HepG2 (cell line): ENCODE results near the gene TRIM27. TPM values are rescaled to one million over a fixed set of nuclear protein-coding genes. Genes with fewer than 3 reads are reported as not detected.

Experiments used
- CBX1 ChIP-seq: IDR thresholded peaks from one replicate; pipeline ENCODE4 v1.6.1; 2016; ENCODE audit warnings: antibody characterized with exemption, low read depth
- EZH2 ChIP-seq: conservative IDR thresholded peaks from 2 replicates; pipeline ENCODE4 v1.6.1; 2012; ENCODE audit warnings: mild to moderate bottlenecking, low read depth, low read length, moderate library complexity
- FOXJ3 ChIP-seq: sonication (generic); formaldehyde crosslinking; IDR thresholded peaks from 2 replicates; pipeline ENCODE4 v1.4.0; 2020; ENCODE audit warnings: missing genetic modification reagents, mild to moderate bottlenecking, borderline replicate concordance
- FOXO1 ChIP-seq: sonication (generic); formaldehyde crosslinking; IDR thresholded peaks from 2 replicates; pipeline ENCODE4 v1.4.0; 2020; ENCODE audit warnings: missing genetic modification reagents
- GABPA ChIP-seq, 2 experiments: IDR thresholded peaks; 2 replicates each; pipeline ENCODE4 v1.6.1; 2011 to 2016; ENCODE audit warnings: low read depth in 2 of 2, low read length in 1 of 2, missing biosample characterization in 1 of 2, missing genetic modification characterization in 1 of 2
- KAT7 ChIP-seq: IDR thresholded peaks from 2 replicates; pipeline ENCODE4 v1.6.1; 2018; ENCODE audit warnings: borderline replicate concordance, missing compliant biosample characterization
- NFYB ChIP-seq: sonication (generic); formaldehyde crosslinking; IDR thresholded peaks from 2 replicates; pipeline ENCODE4 v1.4.0; 2020; ENCODE audit warnings: missing genetic modification reagents
- NFYC ChIP-seq: IDR thresholded peaks from 2 replicates; pipeline ENCODE4 v1.6.1; 2016; ENCODE audit warnings: missing genetic modification reagents, missing compliant biosample characterization
- PTBP1 ChIP-seq: fragments of 200-400 bp; formaldehyde crosslinking; IDR thresholded peaks from 2 replicates; pipeline ENCODE4 v1.6.1; 2018; ENCODE audit warnings: low read length, low read depth; ENCODE audit not compliant: poor library complexity, severe bottlenecking
- RCOR2 ChIP-seq: IDR thresholded peaks from 2 replicates; pipeline ENCODE4 v1.6.1; 2016; ENCODE audit warnings: missing biosample characterization, missing genetic modification reagents
- RXRA ChIP-seq: sonication (generic); formaldehyde crosslinking; IDR thresholded peaks from 2 replicates; pipeline ENCODE4 v1.5.1; 2020; ENCODE audit warnings: missing genetic modification reagents
- SPEN ChIP-seq: sonication (generic); formaldehyde crosslinking; IDR thresholded peaks from 2 replicates; pipeline ENCODE4 v1.5.1; 2020; ENCODE audit warnings: low read depth, mild to moderate bottlenecking, missing genetic modification reagents
- THAP11 ChIP-seq: IDR thresholded peaks from 2 replicates; pipeline ENCODE4 v1.6.1; 2016; ENCODE audit warnings: missing biosample characterization, missing genetic modification reagents
- ZFAT ChIP-seq: sonication (generic); formaldehyde crosslinking; conservative IDR thresholded peaks from 2 replicates; pipeline ENCODE4 v1.8.1; 2023; ENCODE audit warnings: missing genetic modification reagents, inconsistent platforms
- ZFP90 ChIP-seq: sonication (generic); formaldehyde crosslinking; IDR thresholded peaks from 2 replicates; pipeline ENCODE4 v1.8.0; 2022; ENCODE audit warnings: missing genetic modification reagents, mild to moderate bottlenecking, inconsistent platforms, borderline replicate concordance
- ZNF20 ChIP-seq: sonication (generic); formaldehyde crosslinking; IDR thresholded peaks from 2 replicates; pipeline ENCODE4 v1.4.0; 2020; ENCODE audit warnings: mild to moderate bottlenecking, moderate library complexity, missing genetic modification reagents
- ZNF264 ChIP-seq: sonication (generic); formaldehyde crosslinking; IDR thresholded peaks from 2 replicates; pipeline ENCODE4 v1.4.0; 2020; ENCODE audit warnings: missing genetic modification reagents
- ZNF296 ChIP-seq: sonication (generic); formaldehyde crosslinking; conservative IDR thresholded peaks from 2 replicates; pipeline ENCODE4 v1.5.0; 2020; ENCODE audit warnings: mild to moderate bottlenecking, missing genetic modification reagents
- ZNF317 ChIP-seq: sonication (generic); formaldehyde crosslinking; IDR thresholded peaks from 2 replicates; pipeline ENCODE4 v1.5.0; 2020; ENCODE audit warnings: mild to moderate bottlenecking, missing genetic modification reagents
- ZNF333 ChIP-seq: sonication (generic); formaldehyde crosslinking; IDR thresholded peaks from 2 replicates; pipeline ENCODE4 v1.4.0; 2020; ENCODE audit warnings: mild to moderate bottlenecking, missing genetic modification reagents, borderline replicate concordance
- ZNF558 ChIP-seq: sonication (generic); formaldehyde crosslinking; IDR thresholded peaks from 2 replicates; pipeline ENCODE4 v1.9.0; 2022; ENCODE audit warnings: mild to moderate bottlenecking, missing genetic modification reagents, borderline replicate concordance
- ZNF75D ChIP-seq: sonication (generic); formaldehyde crosslinking; IDR thresholded peaks from 2 replicates; pipeline ENCODE4 v1.8.1; 2023; ENCODE audit warnings: missing genetic modification reagents, mild to moderate bottlenecking, borderline replicate concordance
- polyA plus RNA-seq, 8 experiments: library from polyadenylated mRNA; depleted of rRNA in 3 of 8; stranded (reverse) in 7 of 8; unstranded in 1 of 8; fragments of >200 nt; fragmentation: Illumina TruSeq in 4 of 8; extraction: Trizol in 4 of 8; gene quantifications; 2 replicates each; pipeline versions ENCODE4 v1.2.1 to v1.2.3, GENCODE V29; 2011 to 2016; ENCODE audit warnings: low read depth in 4 of 8, missing spikeins in 1 of 8, mixed read lengths in 1 of 8; ENCODE audit not compliant: insufficient read depth in 1 of 8
- total RNA-seq, 5 experiments: library from RNA; depleted of rRNA; stranded (reverse); fragments of >200 nt; fragmentation: Illumina TruSeq; extraction: Trizol; gene quantifications; 2 replicates each; pipeline ENCODE4 v1.2.3, GENCODE V29; 2016; ENCODE audit warnings: low read depth in 1 of 5
- TF ChIP-seq, protein P1 (sequence below): sonication (generic); formaldehyde crosslinking; IDR thresholded peaks from 2 replicates; pipeline ENCODE4 v1.4.0; 2020; ENCODE audit warnings: missing genetic modification reagents
- TF ChIP-seq, protein P2 (sequence below): sonication (generic); formaldehyde crosslinking; conservative IDR thresholded peaks from 2 replicates; pipeline ENCODE4 v1.4.0; 2020; ENCODE audit warnings: missing genetic modification reagents
- TF ChIP-seq, protein P3 (sequence below), 2 experiments: sonication (generic) in 1 of 2; formaldehyde crosslinking in 1 of 2; IDR thresholded peaks; 2 replicates each; pipeline versions ENCODE4 v1.5.1 to v1.6.1; 2011 to 2020; ENCODE audit warnings: borderline replicate concordance in 1 of 2, low read depth in 1 of 2, low read length in 1 of 2, mild to moderate bottlenecking in 1 of 2, missing genetic modification reagents in 1 of 2, moderate library complexity in 1 of 2

TRIM27 gene
- total and polyA plus RNA-seq, 2 of the 13 experiments (the other 11 are each of a cell fraction or from before 2014, with no cell fraction given), result 88.6 to 112 TPM

DNA sequence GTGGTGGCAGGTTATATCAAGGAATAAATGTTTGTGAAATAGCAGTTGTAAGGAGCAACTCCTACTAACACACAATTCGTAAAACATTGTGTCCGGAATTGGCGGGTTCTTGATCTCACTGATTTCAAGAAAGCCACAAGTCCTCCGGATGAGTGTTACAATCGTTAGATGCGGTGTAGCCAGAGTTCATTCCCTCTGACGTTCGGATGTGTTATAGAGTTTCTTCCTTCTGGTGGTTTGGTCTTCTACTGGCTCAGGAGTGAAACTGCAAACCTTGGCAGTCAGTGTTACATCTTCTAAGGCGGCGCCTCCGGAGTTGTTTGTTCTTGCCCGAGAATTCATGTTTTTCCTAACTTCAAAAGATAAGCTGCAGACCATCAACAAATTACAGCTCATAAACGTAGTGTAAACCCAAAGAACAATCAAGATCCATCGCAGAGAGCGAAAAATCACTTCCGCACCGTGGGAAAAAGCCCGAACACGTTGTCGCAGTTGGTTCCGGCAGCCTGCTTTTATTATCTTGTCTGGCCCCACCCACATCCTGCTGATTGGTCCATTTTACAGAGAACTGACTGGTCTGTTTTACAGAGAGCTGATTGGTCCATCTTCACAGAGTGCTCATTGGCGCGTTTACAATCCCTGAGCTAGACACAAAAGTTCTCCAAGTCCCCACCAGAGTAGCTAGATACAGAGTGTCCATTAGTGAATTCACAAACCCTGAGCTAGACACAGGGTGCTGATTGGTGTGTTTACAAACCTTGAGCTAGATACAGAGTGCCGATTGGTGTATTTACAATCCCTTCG lies 58.2 kb downstream of the TRIM27 start (continued):
- TF ChIP-seq, protein P1, sequence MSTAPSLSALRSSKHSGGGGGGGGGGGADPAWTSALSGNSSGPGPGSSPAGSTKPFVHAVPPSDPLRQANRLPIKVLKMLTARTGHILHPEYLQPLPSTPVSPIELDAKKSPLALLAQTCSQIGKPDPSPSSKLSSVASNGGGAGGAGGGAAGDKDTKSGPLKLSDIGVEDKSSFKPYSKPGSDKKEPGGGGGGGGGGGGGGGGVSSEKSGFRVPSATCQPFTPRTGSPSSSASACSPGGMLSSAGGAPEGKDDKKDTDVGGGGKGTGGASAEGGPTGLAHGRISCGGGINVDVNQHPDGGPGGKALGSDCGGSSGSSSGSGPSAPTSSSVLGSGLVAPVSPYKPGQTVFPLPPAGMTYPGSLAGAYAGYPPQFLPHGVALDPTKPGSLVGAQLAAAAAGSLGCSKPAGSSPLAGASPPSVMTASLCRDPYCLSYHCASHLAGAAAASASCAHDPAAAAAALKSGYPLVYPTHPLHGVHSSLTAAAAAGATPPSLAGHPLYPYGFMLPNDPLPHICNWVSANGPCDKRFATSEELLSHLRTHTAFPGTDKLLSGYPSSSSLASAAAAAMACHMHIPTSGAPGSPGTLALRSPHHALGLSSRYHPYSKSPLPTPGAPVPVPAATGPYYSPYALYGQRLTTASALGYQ (CRISPR knock-in tag), result peak; percentile 60; the same call in 1 of the 2 replicates
- peak; percentile 45 for TF ChIP-seq CBX1
- TF ChIP-seq ZNF317 (CRISPR knock-in tag), result no peak
- 0 out of 2 replicates have a peak, but pooled peaks have one; percentile 66 for TF ChIP-seq ZFAT (CRISPR knock-in tag)
- TF ChIP-seq NFYC (CRISPR knock-in tag), result no peak
- TF ChIP-seq, protein P2, sequence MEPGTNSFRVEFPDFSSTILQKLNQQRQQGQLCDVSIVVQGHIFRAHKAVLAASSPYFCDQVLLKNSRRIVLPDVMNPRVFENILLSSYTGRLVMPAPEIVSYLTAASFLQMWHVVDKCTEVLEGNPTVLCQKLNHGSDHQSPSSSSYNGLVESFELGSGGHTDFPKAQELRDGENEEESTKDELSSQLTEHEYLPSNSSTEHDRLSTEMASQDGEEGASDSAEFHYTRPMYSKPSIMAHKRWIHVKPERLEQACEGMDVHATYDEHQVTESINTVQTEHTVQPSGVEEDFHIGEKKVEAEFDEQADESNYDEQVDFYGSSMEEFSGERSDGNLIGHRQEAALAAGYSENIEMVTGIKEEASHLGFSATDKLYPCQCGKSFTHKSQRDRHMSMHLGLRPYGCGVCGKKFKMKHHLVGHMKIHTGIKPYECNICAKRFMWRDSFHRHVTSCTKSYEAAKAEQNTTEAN, result 0 out of 2 replicates have a peak, but pooled peaks have one; percentile 26
- TF ChIP-seq FOXO1, result no peak
- peak; percentile 11; the same call in 1 of the 2 replicates for TF ChIP-seq SPEN (CRISPR knock-in tag)
- TF ChIP-seq ZNF264 (CRISPR knock-in tag), result no peak
- TF ChIP-seq KAT7 (CRISPR knock-in tag), result no peak
- TF ChIP-seq, protein P3, sequence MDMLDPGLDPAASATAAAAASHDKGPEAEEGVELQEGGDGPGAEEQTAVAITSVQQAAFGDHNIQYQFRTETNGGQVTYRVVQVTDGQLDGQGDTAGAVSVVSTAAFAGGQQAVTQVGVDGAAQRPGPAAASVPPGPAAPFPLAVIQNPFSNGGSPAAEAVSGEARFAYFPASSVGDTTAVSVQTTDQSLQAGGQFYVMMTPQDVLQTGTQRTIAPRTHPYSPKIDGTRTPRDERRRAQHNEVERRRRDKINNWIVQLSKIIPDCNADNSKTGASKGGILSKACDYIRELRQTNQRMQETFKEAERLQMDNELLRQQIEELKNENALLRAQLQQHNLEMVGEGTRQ (IDR thresholded peaks at IDR 0.05; ENCODE audit: low read depth, low read length), result no peak
- TF ChIP-seq, protein P3 (CRISPR knock-in tag; IDR thresholded peaks at IDR 0.05; ENCODE audit: borderline replicate concordance), result no peak
- no peak for TF ChIP-seq EZH2
- TF ChIP-seq ZNF558, result no peak
- TF ChIP-seq ZNF75D (CRISPR knock-in tag), result no peak
- no peak for TF ChIP-seq THAP11 (CRISPR knock-in tag)
- no peak for TF ChIP-seq RXRA (CRISPR knock-in tag)
- TF ChIP-seq FOXJ3 (CRISPR knock-in tag), result peak; percentile 24; the same call in 1 of the 2 replicates
- peak; percentile 91 for TF ChIP-seq NFYB (CRISPR knock-in tag)
- TF ChIP-seq ZNF296 (CRISPR knock-in tag), result 0 out of 2 replicates have a peak, but pooled peaks have one; percentile 54
- TF ChIP-seq ZNF333 (CRISPR knock-in tag), result no peak
- TF ChIP-seq ZFP90, result 0 out of 2 replicates have a peak, but pooled peaks have one; percentile 57
- TF ChIP-seq RCOR2 (CRISPR knock-in tag), result no peak
- no peak for TF ChIP-seq PTBP1
- TF ChIP-seq GABPA (IDR thresholded peaks at IDR 0.05; ENCODE audit: low read depth, low read length), result no peak
- TF ChIP-seq GABPA (CRISPR knock-in tag; IDR thresholded peaks at IDR 0.05; ENCODE audit: low read depth), result peak; percentile 43; the same call in 1 of the 2 replicates
- TF ChIP-seq ZNF20 (CRISPR knock-in tag), result no peak
